ACC112 (cell line): ENCODE data around the gene SPIRE1.

Source experiments
- H2AFZ ChIP-seq: fragments of 200-600 bp; sonication (generic); one replicate; pipeline ENCODE4 v1.6.0; 2017; ENCODE audit warnings: antibody characterized with exemption, low read length; ENCODE audit not compliant: unreplicated experiment
- H3K27ac ChIP-seq: fragments of 200-600 bp; sonication (generic); 2 replicates; pipeline ENCODE4 v1.5.1; 2014; ENCODE audit warnings: low read depth, mild to moderate bottlenecking, antibody characterized with exemption, low read length, moderate library complexity
- H3K27me3 ChIP-seq: fragments of 200-600 bp; sonication (generic); 2 replicates; pipeline ENCODE4 v1.6.1; 2014; ENCODE audit warnings: mild to moderate bottlenecking, antibody characterized with exemption, low read length, moderate library complexity, mixed read lengths; ENCODE audit not compliant: insufficient read depth
- H3K36me3 ChIP-seq: fragments of 200-600 bp; sonication (generic); 2 replicates; pipeline ENCODE4 v1.6.1; 2016; ENCODE audit warnings: mild to moderate bottlenecking, antibody characterized with exemption, low read length, moderate library complexity, mixed read lengths; ENCODE audit not compliant: insufficient read depth
- H3K4me1 ChIP-seq: fragments of 200-600 bp; sonication (generic); one replicate; pipeline ENCODE4 v1.6.1; 2016; ENCODE audit warnings: low read length, mixed read lengths; ENCODE audit not compliant: insufficient read depth, unreplicated experiment, control insufficient read depth
- H3K4me3 ChIP-seq: fragments of 200-600 bp; sonication (generic); 2 replicates; pipeline ENCODE4 v1.5.1; 2014; ENCODE audit warnings: mild to moderate bottlenecking, low read depth, low read length
- H3K79me2 ChIP-seq: fragments of 200-600 bp; sonication (generic); one replicate; pipeline ENCODE4 v1.6.0; 2016; ENCODE audit warnings: low read length; ENCODE audit not compliant: control insufficient read depth, unreplicated experiment, insufficient read depth

Gene SPIRE1

GRCh38 chr18:12403601-12404506, 254.1 kb downstream of the SPIRE1 start:
- H3K79me2 ChIP-seq = peaks cover 7% of the 10 kb centered on the region
- H3K4me3 ChIP-seq = peak overlapping the region; percentile 52; the same call in 1 of the 2 replicates
- peaks cover 14% of the 10 kb centered on the region for H3K4me1 ChIP-seq
- H3K27me3 ChIP-seq = peaks cover 10% of the 10 kb centered on the region
- H3K27ac ChIP-seq = peak overlapping the region; percentile 36
- peak overlapping the region; percentile 43 for H2AFZ ChIP-seq
- H3K36me3 ChIP-seq = no peaks in the 10 kb centered on the region

- H3K36me3 ChIP-seq = no peaks in the 10 kb centered on the region
- no peak overlapping the region for H3K4me3 ChIP-seq
- no peaks in the 10 kb centered on the region for H3K79me2 ChIP-seq
- H3K27me3 ChIP-seq = peaks cover 10% of the 10 kb centered on the region
- peaks cover 11% of the 10 kb centered on the region for H3K4me1 ChIP-seq
- no peak overlapping the region for H2AFZ ChIP-seq
- H3K27ac ChIP-seq = no peak overlapping the region
Measured at GRCh38 chr18:12401881-12402280, 256.0 kb downstream of the SPIRE1 start.

- Histone ChIP-seq H3K79me2 (no peaks in the 10 kb centered on the region), H3K4me3 (no peak overlapping the region), H2AFZ (no peak overlapping the region), H3K36me3 (no peaks in the 10 kb centered on the region), H3K4me1 (peaks cover 10% of the 10 kb centered on the region), H3K27ac (no peak overlapping the region), H3K27me3 (no peaks in the 10 kb centered on the region)
Measured at GRCh38 chr18:12399231-12399630, 258.7 kb downstream of the SPIRE1 start.

- Histone ChIP-seq H3K4me1 (peaks cover 4% of the 10 kb centered on the region), H3K36me3 (no peaks in the 10 kb centered on the region), H3K4me3 (no peak overlapping the region), H3K79me2 (no peaks in the 10 kb centered on the region), H3K27ac (no peak overlapping the region), H2AFZ (no peak overlapping the region), H3K27me3 (no peaks in the 10 kb centered on the region)
Measured at GRCh38 chr18:12398625-12399024, 259.3 kb downstream of the SPIRE1 start.

GRCh38 chr18:12397793-12398192, 260.1 kb downstream of the SPIRE1 start:
- Histone ChIP-seq H3K36me3 (no peaks in the 10 kb centered on the region), H3K4me1 (no peaks in the 10 kb centered on the region), H2AFZ (no peak overlapping the region), H3K79me2 (no peaks in the 10 kb centered on the region), H3K27me3 (no peaks in the 10 kb centered on the region), H3K27ac (no peak overlapping the region), H3K4me3 (no peak overlapping the region)

- no peaks in the 10 kb centered on the region for H3K4me1 ChIP-seq
- H2AFZ ChIP-seq = no peak overlapping the region
- H3K79me2 ChIP-seq = no peaks in the 10 kb centered on the region
- no peak overlapping the region for H3K27ac ChIP-seq
- no peak overlapping the region for H3K4me3 ChIP-seq
- no peaks in the 10 kb centered on the region for H3K27me3 ChIP-seq
- H3K36me3 ChIP-seq = no peaks in the 10 kb centered on the region
Measured at GRCh38 chr18:12397254-12397653, 260.7 kb downstream of the SPIRE1 start.
